Mucosa of descending colon (tissue), 3 donors: ENCODE results near the gene AKAP6. TPM values are rescaled to one million over a fixed set of nuclear protein-coding genes. Genes with fewer than 3 reads are reported as not detected.

Experiments
- ATAC-seq: fragments of 200-7000 bp; cut with Tn5 transposase; one replicate; pipeline ENCODE4 v1.9.1; 2020; ENCODE audit warnings: mild to moderate bottlenecking, moderate library complexity
- DNase-seq, 3 donors: peaks; one replicate each; pipeline ENCODE4 v3.0.0-alpha.2; 2020
- H3K36me3 ChIP-seq: fragments of 200-600 bp; one replicate; pipeline ENCODE4 v1.8.0; 2021; ENCODE audit warnings: low read depth, mild to moderate bottlenecking
- H3K4me1 ChIP-seq: fragments of 200-600 bp; one replicate; pipeline ENCODE4 v1.8.0; 2021; ENCODE audit warnings: low read depth, mild to moderate bottlenecking
- H3K4me3 ChIP-seq: fragments of 200-600 bp; one replicate; pipeline ENCODE4 v1.8.0; 2021; ENCODE audit warnings: mild to moderate bottlenecking
- H3K9me3 ChIP-seq: fragments of 200-600 bp; one replicate; pipeline ENCODE4 v1.8.0; 2021; ENCODE audit warnings: mild to moderate bottlenecking
- intact Hi-C, 2 donors: fragments of 100-400 bp; cut with DNase I in 1 of 2; cut with micrococcal nuclease in 1 of 2; formaldehyde crosslinking; loops; one replicate each; pipeline versions ENCODE4 v1.11.0 to v1.11.1; 2022; cut with DNase I, micrococcal nuclease
- total RNA-seq, 3 donors: library from RNA; stranded (reverse); fragmentation: NEBNext Ultra II Directional in 2 of 3; extraction: Animal tissue kit (Norgen Biotek cat#: 25700) in 2 of 3; gene quantifications; one replicate each; pipeline versions ENCODE4 v1.2.1 to v1.2.4, GENCODE V29; 2021 to 2023
- TF ChIP-seq, protein P1 (sequence below): fragments of 200-600 bp; IDR thresholded peaks from one replicate; pipeline ENCODE4 v1.8.0; 2022; ENCODE audit warnings: antibody characterized with exemption, mild to moderate bottlenecking
- donor health status: DM: no; HTN: no; CAD: no; lungs with moderate emphysema.
- donor health status: DM: no; HTN: no; CAD: no.
- donor health status: DM: no; HTN: yes; CAD: no.

Gene AKAP6
- total RNA-seq, 3 donors from 2014 or later: 4.2 to 30.8 (median 5.4) TPM

DNA sequence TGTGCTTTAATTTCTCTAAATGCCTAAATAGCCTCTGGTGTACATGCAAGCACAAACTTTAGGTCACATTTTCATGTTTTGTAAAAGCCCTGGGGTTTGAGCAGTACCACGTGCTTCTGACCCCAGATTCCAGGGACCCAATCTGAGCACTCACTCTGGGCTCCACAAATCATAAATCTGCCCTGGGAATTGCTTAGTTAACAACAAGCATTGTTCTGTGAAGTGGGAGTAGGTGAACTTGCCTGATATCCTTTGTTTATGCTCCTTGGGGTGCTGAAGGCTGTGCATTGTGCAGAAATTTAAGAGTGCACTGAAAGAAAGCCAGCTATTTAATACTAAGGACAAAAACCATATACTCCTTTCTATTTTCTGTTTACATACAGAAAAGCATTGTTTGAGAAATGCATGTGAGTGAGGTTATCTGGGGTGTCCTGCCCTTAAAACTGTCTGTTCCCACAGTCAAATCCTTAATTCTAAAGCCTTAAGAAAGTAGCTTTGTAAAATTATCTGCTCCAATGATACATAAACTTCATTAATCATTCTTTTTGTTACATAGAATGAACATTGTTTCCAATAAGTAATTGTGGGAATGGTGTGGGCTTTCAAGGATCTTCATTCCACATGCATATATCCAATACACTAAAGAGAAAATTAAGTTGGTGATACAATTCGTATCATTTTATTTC, 351.0 kb downstream of the AKAP6 start:
- ATAC-seq (no peak), DNase-seq (no peak)
- intact Hi-C loops: no loop called here
- Histone ChIP-seq H3K4me3 (no peak overlapping the region), H3K36me3 (no peaks in the 10 kb centered on the region), H3K4me1 (no peaks in the 10 kb centered on the region), H3K9me3 (no peaks in the 10 kb centered on the region)
- TF ChIP-seq, protein P1, sequence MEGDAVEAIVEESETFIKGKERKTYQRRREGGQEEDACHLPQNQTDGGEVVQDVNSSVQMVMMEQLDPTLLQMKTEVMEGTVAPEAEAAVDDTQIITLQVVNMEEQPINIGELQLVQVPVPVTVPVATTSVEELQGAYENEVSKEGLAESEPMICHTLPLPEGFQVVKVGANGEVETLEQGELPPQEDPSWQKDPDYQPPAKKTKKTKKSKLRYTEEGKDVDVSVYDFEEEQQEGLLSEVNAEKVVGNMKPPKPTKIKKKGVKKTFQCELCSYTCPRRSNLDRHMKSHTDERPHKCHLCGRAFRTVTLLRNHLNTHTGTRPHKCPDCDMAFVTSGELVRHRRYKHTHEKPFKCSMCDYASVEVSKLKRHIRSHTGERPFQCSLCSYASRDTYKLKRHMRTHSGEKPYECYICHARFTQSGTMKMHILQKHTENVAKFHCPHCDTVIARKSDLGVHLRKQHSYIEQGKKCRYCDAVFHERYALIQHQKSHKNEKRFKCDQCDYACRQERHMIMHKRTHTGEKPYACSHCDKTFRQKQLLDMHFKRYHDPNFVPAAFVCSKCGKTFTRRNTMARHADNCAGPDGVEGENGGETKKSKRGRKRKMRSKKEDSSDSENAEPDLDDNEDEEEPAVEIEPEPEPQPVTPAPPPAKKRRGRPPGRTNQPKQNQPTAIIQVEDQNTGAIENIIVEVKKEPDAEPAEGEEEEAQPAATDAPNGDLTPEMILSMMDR: no peak

GRCh38 chr14:32681598-32681997, 352.5 kb downstream of the AKAP6 start:
- DNase-seq (no peak), ATAC-seq (no peak)
- TF ChIP-seq, protein P1: no peak
- intact Hi-C loops: no loop called here
- Histone ChIP-seq H3K9me3 (no peaks in the 10 kb centered on the region), H3K4me1 (no peaks in the 10 kb centered on the region), H3K36me3 (no peaks in the 10 kb centered on the region), H3K4me3 (no peak overlapping the region)

DNA sequence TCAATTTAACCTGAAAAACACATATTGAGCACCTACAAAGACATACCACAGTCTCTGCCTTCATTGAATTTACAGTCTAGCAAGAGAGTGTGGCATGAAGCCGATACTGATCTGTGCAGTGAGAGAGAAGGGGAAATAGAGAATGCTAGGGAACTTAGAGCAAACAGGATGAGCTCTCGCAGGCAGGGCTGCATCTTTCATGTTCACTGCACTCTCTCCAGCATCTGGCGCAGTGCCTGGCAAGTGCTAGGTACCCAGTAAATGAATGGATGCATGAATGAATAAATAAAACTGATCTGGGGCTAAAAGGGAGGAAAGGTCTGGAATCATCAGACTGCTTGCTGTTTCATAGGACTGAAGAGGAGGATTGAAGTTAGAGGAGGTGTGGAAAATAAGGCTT, 353.1 kb downstream of the AKAP6 start:
- ATAC-seq: no peak
- Histone ChIP-seq H3K4me1 (no peaks in the 10 kb centered on the region), H3K4me3 (no peak overlapping the region), H3K36me3 (no peaks in the 10 kb centered on the region), H3K9me3 (no peaks in the 10 kb centered on the region)
- intact Hi-C loops: no loop called here
- DNase-seq: no peak
- TF ChIP-seq, protein P1: no peak

DNA sequence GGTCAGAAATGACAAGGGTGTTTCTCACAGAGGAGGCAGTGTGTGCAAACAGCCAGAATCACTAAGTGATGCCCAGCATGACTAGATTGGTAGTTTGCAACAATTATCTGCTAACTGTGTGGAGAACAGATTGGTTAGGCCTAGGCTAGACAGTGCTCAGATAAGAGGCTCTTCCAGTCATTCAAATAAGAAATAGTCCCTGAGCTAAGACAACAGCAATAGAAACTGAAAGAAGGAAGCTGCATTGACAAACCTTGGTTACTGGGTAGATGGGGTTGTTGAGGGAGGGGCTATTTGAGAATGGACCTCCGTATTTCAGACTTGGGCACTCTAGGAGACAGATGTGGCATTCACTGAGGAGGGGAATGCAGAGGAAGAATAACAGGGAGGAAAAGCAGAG, 354.6 kb downstream of the AKAP6 start:
- TF ChIP-seq, protein P1: no peak
- DNase-seq (no peak), ATAC-seq (no peak)
- intact Hi-C loops: no loop called here
- Histone ChIP-seq H3K4me3 (no peak overlapping the region), H3K9me3 (no peaks in the 10 kb centered on the region), H3K36me3 (no peaks in the 10 kb centered on the region), H3K4me1 (no peaks in the 10 kb centered on the region)

DNA sequence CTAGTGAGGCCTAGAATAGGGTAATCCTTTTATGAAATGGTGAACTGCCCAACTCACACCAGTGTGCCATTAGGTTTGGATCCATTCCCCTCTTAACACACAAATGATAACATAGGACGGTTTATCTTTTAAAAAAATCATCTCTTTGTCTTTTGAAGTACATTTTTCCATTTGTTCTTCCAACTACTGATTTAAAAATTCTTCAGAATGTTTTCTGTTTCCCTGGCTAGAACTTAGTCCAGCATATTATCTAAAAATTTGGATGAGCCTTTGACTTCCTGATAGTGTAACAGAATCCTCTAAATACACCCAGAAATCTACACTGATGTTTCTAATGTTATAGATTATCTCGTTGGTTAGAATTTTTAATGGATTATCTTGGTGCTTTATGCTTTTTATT, 359.8 kb downstream of the AKAP6 start:
- H3K4me1 ChIP-seq: no peaks in the 10 kb centered on the region
- DNase-seq: no peak
- TF ChIP-seq, protein P1: no peak
- ATAC-seq: no peak
- intact Hi-C loops: no loop called here
- no peaks in the 10 kb centered on the region for H3K36me3 ChIP-seq
- no peak overlapping the region for H3K4me3 ChIP-seq
- no peaks in the 10 kb centered on the region for H3K9me3 ChIP-seq

GRCh38 chr14:32692441-32692840, 363.3 kb downstream of the AKAP6 start:
- Histone ChIP-seq H3K4me1 (no peaks in the 10 kb centered on the region), H3K36me3 (no peaks in the 10 kb centered on the region), H3K4me3 (no peak overlapping the region), H3K9me3 (no peaks in the 10 kb centered on the region)
- no peak for DNase-seq
- TF ChIP-seq, protein P1: no peak
- no peak for ATAC-seq
- intact Hi-C loops: no loop called here
